ENCODE results near the gene CSN2.

GRCh38 chr4:69957209-69957608, 8.3 kb downstream of the CSN2 start:
- TF ChIP-seq CTCF (conservative IDR thresholded peaks at IDR 0.05 in 1 of 2, IDR thresholded peaks at IDR 0.05 in 1 of 2; ENCODE audit: low read depth in 1 of 2, low read length in 2 of 2) = no peak
- no peak for TF ChIP-seq EZH2 (IDR thresholded peaks at IDR 0.05; ENCODE audit: low read length, missing control alignments)

Measured in fibroblast of lung (primary cell).